ENCODE measurements around the gene CRISPLD2. TPM values are rescaled to one million over a fixed set of nuclear protein-coding genes. Genes with fewer than 3 reads are reported as not detected.

Gene CRISPLD2
- polyA plus RNA-seq, 1 donor from 2014 or later: 0.06 TPM

DNA sequence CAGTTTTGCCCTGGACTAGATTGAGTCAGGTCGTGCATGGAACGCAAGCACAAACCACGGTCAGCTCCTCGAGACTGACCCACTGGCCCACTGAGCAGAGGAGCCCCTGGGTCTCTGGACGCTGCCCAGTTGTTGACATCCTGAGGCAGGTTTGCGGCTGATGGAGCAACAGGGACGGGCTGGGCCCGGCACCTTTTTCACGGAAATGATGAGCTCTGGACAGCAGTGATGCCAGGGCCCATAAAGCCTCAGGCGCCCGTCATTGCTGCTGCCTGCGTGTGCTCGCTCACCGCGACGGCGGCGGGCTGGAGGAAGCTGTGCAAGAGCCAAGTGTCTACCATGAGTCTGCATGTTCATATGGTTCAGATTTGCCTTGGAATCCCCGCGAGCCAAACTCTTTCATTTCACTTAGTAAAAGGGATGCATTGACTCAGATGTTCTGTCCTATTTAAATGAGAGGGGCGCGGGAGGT, 30.8 kb upstream of the CRISPLD2 start:
- TF ChIP-seq, protein P1, sequence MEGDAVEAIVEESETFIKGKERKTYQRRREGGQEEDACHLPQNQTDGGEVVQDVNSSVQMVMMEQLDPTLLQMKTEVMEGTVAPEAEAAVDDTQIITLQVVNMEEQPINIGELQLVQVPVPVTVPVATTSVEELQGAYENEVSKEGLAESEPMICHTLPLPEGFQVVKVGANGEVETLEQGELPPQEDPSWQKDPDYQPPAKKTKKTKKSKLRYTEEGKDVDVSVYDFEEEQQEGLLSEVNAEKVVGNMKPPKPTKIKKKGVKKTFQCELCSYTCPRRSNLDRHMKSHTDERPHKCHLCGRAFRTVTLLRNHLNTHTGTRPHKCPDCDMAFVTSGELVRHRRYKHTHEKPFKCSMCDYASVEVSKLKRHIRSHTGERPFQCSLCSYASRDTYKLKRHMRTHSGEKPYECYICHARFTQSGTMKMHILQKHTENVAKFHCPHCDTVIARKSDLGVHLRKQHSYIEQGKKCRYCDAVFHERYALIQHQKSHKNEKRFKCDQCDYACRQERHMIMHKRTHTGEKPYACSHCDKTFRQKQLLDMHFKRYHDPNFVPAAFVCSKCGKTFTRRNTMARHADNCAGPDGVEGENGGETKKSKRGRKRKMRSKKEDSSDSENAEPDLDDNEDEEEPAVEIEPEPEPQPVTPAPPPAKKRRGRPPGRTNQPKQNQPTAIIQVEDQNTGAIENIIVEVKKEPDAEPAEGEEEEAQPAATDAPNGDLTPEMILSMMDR (IDR thresholded peaks at IDR 0.05; ENCODE audit: poor library complexity, severe bottlenecking): no peak
- TF ChIP-seq, protein P2, sequence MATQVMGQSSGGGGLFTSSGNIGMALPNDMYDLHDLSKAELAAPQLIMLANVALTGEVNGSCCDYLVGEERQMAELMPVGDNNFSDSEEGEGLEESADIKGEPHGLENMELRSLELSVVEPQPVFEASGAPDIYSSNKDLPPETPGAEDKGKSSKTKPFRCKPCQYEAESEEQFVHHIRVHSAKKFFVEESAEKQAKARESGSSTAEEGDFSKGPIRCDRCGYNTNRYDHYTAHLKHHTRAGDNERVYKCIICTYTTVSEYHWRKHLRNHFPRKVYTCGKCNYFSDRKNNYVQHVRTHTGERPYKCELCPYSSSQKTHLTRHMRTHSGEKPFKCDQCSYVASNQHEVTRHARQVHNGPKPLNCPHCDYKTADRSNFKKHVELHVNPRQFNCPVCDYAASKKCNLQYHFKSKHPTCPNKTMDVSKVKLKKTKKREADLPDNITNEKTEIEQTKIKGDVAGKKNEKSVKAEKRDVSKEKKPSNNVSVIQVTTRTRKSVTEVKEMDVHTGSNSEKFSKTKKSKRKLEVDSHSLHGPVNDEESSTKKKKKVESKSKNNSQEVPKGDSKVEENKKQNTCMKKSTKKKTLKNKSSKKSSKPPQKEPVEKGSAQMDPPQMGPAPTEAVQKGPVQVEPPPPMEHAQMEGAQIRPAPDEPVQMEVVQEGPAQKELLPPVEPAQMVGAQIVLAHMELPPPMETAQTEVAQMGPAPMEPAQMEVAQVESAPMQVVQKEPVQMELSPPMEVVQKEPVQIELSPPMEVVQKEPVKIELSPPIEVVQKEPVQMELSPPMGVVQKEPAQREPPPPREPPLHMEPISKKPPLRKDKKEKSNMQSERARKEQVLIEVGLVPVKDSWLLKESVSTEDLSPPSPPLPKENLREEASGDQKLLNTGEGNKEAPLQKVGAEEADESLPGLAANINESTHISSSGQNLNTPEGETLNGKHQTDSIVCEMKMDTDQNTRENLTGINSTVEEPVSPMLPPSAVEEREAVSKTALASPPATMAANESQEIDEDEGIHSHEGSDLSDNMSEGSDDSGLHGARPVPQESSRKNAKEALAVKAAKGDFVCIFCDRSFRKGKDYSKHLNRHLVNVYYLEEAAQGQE (IDR thresholded peaks at IDR 0.05; ENCODE audit: borderline replicate concordance): no peak
- TF ChIP-seq TAF1 (IDR thresholded peaks at IDR 0.05; ENCODE audit: low read depth): no peak
- no peaks in the 10 kb centered on the region for H3K9me3 ChIP-seq (ENCODE audit: low read length)
- no peak overlapping the region for H3K4me3 ChIP-seq (ENCODE audit: low read length)
- no peak overlapping the region for H3K9ac ChIP-seq (ENCODE audit: low read length)
- H4K20me1 ChIP-seq (ENCODE audit: insufficient read depth): no peaks in the 10 kb centered on the region
- H3K27me3 ChIP-seq (ENCODE audit: insufficient read depth, low read depth, low read length): no peaks in the 10 kb centered on the region
- no peak overlapping the region for H2AFZ ChIP-seq (ENCODE audit: low read depth, low read length)
- H3K36me3 ChIP-seq (ENCODE audit: insufficient read depth, low read length): no peaks in the 10 kb centered on the region
- H3K79me2 ChIP-seq (replicated peaks; ENCODE audit: insufficient read depth, low read length): no peaks in the 10 kb centered on the region
- H3K27ac ChIP-seq (ENCODE audit: low read length): no peak overlapping the region
- H3K4me2 ChIP-seq (ENCODE audit: low read length): no peak overlapping the region
- no peaks in the 10 kb centered on the region for H3K9me2 ChIP-seq (ENCODE audit: insufficient read depth, low read length)
- no peaks in the 10 kb centered on the region for H3F3A ChIP-seq (ENCODE audit: insufficient read depth, low read length, poor library complexity, severe bottlenecking)

DNA sequence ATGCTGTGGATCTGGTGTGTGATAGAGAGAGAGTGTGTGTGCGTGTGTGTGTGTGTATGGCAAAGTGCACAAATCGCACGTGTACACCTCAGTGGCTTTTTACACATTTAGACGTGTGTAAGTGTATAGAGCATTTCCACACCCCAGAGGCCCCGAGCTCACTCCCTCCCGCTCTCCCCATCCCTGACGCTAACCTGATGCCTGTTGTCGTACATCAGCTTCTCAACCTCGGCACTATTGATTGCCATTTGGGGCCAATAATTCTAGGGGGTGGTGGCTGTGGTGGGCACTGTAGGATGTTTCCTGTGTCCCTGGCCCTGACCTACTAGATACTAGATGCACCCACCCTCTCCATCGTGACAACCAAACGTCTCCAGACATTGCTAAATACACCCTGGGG, 30.4 kb upstream of the CRISPLD2 start:
- TF ChIP-seq EP300 (conservative IDR thresholded peaks at IDR 0.05; ENCODE audit: poor library complexity, severe bottlenecking) (no peak), POLR2AphosphoS5 (IDR thresholded peaks at IDR 0.05) (no peak), RAD21 (conservative IDR thresholded peaks at IDR 0.05) (no peak), SMC3 (conservative IDR thresholded peaks at IDR 0.05; ENCODE audit: poor library complexity) (no peak), EZH2 (IDR thresholded peaks at IDR 0.05; ENCODE audit: borderline replicate concordance, insufficient read depth, low read length, poor library complexity, severe bottlenecking) (no peak), TAF1 (IDR thresholded peaks at IDR 0.05; ENCODE audit: low read depth) (no peak), MXI1 (conservative IDR thresholded peaks at IDR 0.05; ENCODE audit: poor library complexity, severe bottlenecking) (no peak)
- TF ChIP-seq, protein P1 (IDR thresholded peaks at IDR 0.05; ENCODE audit: poor library complexity, severe bottlenecking): no peak
- TF ChIP-seq, protein P2 (IDR thresholded peaks at IDR 0.05; ENCODE audit: borderline replicate concordance): no peak
- H3K9ac ChIP-seq (ENCODE audit: low read length): no peak overlapping the region
- no peak overlapping the region for H3K27ac ChIP-seq (ENCODE audit: low read length)
- H3K9me2 ChIP-seq (ENCODE audit: insufficient read depth, low read length): no peaks in the 10 kb centered on the region
- no peaks in the 10 kb centered on the region for H4K20me1 ChIP-seq (ENCODE audit: insufficient read depth)
- no peaks in the 10 kb centered on the region for H3K79me2 ChIP-seq (replicated peaks; ENCODE audit: insufficient read depth, low read length)
- H3K9me3 ChIP-seq (ENCODE audit: low read length): no peaks in the 10 kb centered on the region
- no peaks in the 10 kb centered on the region for H3F3A ChIP-seq (ENCODE audit: insufficient read depth, low read length, poor library complexity, severe bottlenecking)
- no peak overlapping the region for H2AFZ ChIP-seq (ENCODE audit: low read depth, low read length)
- no peak overlapping the region for H3K4me2 ChIP-seq (ENCODE audit: low read length)
- H3K36me3 ChIP-seq (ENCODE audit: insufficient read depth, low read length): no peaks in the 10 kb centered on the region
- H3K27me3 ChIP-seq (ENCODE audit: insufficient read depth, low read depth, low read length): no peaks in the 10 kb centered on the region
- H3K4me3 ChIP-seq (ENCODE audit: low read length): no peak overlapping the region
